ENCODE results near the gene DNASE1L3.
"Not testable (repeated sequence)": the region's sequence is repeated elsewhere in the genome, so short reads cannot be mapped to it uniquely, and the experiment has no call there.

The DNASE1L3 gene

DNA sequence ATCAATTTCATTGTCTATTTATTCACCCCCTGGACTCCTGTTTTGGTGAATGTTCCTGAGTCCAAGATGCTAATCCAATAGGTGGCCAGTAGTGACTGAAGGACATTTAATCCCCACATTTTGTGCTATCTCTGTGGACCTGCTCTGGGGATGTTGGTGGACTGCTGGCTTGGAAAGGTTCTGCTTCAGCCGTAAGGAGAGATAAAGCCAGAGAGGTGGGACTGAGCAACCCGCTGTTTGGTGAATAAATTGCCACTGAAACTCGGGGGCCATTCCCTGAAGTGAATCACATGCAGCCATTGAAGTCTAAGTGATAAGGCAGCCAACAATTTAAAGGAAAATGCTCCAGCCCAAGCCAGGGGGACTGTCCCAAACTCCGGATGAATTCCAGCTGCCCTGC, 25.2 kb upstream of the DNASE1L3 start:
- no peak for DNase-seq

DNA sequence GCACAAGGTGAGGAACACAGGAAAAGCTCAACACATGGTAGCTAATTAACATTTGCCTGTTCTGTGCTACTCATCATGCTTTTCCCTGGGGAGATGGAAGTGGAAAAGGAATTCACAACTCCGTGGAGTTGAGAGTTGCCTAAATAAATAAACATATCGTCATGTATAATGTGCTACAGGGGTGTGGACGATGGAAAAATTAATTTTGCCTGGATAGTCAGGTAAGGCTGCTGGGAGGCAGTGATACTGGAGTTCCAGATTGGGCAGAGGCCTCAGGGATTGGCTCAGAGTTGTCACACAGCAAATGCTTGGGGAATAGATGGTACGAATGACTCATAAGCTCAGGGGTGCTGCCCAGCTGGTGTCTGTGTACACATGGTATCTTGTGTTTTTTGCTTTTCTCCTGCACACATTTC, 23.8 kb upstream of the DNASE1L3 start:
- no peak for DNase-seq

DNA sequence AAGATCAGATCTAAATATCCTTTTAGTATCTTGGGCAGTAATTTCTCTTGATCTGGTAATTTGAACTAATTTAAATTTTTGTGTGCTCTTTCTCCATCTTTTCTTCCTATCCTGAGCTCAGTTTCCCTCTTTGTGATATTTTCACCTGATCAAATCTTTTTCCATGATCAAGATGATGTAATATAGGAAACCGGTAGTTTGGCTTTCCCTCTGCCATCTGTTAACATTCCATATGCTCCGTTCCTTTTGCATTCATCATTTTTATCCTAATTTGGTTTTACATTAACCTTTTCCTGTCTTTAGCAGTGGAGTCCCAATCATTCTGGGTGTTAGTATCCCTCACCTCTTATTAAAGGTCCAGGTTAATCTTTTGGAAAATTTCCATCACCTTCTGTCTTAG, 20.9 kb upstream of the DNASE1L3 start:
- DNase-seq: no peak

DNA sequence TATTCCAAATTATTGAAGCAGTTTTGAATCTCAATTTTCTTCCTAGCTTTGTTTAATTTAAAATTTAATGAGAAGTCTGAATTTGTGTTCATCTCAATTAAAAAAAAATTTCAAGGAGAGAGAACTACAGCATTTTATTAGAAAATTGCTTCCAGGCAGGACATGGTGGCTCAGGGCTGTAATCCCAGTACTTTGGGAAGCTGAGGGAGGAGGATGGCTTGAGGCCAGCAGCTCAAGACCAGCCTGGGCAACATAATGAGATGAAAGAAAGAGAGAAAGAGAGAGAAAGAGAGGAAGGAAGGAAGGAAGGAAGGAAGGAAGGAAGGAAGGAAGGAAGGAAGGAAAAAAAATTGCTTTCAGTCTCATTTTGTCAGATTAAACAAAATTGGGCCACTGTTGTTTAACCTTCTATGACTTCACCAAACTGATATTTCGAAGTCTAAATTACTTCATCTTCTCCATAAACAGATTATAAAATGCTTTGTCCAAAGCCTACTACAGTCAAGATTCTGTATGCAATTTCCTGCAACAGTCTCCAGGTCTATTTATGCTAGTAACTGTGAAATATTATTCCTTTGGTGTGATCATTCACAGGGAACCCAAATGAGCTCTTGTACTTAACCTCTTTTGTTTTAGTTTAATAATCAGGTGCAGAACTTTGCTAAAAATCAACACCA, 20.2 kb upstream of the DNASE1L3 start:
- DNase-seq: no peak

DNA sequence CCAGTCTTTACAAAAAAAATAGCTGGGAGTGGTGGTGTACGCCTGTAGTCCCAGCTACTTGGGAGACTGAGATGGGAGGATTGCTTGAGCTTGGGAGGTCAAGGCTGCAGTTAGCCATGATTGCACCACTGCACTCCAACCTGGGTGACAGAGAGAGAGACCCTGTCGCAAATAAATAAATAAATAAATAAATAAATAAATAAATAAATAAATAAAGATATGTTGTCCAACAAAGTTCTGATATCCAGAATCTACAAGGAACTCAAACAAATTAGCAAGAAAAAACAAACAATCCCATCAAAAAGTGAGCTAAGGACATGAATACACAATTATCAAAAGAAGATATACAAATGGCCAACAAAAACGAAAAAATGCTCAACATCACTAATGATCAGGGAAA, 17.2 kb upstream of the DNASE1L3 start:
- DNase-seq: not testable (repeated sequence)

DNA sequence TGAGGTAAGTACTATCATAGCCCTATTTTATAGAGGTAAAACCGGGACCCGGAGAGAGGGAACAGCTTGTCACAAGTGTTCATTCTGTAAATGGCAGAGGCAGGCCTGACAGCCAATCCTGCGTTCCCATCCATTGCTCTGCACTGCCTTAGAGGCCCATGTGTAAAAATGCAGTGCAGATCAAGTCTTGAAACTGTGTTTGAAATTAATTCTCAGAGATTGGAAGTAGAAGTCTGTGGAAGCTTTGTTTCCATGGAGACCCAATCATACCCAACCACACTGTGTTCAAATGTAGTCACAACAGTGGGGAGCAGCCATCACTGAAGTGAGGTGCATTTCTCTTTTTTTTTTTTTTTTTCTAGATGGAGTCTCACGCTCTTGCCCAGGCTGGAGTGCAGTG, 13.1 kb upstream of the DNASE1L3 start:
- DNase-seq: no peak

DNA sequence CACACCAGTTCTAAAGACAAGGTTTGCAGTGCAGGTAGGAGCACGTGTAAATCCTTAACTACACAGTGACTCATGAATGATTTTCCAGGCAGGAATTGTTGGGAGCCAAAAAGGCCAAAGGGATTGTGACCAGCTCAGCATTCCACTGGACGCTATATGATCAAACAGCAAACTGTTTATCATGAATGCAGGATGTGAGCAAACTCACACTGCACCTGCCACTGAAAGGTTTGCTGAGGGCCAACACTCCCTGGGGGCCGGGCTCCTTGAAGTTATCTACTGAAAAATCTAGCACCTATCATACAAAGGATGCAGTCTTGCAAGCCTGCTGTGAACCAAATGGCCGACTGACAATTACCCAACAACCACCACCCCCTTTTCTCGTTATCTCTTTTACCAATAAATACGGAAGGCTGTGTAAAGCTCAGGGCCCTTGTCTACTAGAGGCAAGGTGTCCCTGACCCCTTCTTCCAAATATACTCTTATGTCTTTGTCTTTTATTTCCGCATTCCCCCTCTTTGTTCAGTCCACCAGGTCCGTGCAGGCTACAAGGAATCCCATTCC, 11.5 kb upstream of the DNASE1L3 start:
- DNase-seq: no peak

DNA sequence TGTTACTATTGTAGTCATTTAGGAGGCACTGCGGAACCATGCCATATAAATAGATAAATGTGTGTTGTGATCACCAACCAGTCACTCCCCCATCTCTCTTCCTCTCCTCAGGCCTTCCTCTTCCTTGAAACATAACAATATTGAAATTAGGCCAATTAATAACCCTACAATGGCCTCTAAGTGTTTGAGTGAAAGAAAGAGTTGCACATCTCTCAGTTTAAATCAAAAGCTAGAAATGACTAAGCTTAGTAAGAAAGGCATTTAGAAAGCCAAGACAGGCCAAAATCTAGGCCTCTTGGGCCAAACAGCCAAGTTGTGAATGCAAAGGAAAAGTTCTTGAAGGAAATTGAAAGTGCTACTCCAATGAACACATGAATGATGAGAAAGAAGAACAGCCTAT, 8.1 kb upstream of the DNASE1L3 start:
- no peak for DNase-seq

DNA sequence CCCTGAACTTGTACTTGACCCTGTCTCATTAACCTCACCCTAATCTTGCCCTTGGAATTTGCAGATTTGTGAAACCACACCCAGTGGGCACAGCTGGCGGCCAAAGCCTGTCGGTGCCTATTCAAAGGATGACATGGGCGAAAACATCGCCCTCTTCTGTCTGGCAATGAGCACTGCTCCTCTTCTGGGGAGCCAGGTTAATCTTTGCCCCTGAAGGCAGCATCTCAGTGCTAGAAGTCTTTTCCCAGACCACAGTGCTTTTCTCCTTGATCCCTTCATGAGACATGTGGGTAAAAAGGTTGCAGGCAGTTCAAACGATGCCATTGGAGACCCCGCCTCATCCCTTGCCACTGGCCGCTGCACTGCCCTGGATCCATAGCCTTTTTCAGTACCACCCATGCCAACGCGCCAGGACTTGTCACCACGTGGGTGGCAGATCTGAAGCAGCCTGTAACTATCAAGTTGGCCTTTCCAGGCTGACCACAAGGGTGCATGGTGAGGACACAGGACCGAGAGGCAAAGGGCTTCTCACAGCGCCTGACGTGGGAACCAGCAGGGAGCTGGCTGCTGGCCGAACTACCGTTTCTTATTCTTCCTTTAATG, 6.5 kb upstream of the DNASE1L3 start:
- peak; percentile 71 for DNase-seq

DNA sequence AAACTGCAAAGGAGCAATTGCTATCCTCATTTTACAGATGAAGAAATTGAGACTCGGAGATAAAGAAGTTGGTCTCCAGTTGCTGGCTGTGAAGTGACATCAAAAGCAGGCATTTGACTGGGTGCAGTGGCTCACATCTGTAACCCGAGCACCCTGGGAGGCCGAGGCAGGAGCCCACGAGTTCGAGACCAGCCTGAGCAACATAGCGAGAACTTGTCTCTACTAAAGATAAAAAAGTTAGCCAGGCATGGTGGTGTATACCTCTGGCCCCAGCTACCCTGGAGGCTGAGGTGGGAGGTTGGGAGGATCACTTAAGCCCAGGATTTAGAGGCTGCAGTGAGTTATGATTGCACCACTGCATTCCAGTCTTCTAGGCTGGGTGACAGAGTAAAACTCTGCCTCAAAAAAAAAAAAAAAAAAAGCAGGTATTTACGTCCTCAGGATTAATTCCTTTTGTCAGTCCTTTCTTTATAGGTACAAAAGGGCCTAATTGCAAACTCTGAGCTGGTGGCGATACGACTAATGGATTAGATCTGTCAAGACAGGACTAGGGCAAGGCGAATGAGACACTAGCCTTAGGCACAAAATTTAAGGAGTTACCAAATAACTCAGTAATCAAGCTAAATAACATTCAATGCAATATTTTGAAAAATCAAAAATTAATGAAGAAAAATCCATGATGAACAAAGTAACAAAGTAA, 5.9 kb upstream of the DNASE1L3 start:
- no peak for DNase-seq

DNA sequence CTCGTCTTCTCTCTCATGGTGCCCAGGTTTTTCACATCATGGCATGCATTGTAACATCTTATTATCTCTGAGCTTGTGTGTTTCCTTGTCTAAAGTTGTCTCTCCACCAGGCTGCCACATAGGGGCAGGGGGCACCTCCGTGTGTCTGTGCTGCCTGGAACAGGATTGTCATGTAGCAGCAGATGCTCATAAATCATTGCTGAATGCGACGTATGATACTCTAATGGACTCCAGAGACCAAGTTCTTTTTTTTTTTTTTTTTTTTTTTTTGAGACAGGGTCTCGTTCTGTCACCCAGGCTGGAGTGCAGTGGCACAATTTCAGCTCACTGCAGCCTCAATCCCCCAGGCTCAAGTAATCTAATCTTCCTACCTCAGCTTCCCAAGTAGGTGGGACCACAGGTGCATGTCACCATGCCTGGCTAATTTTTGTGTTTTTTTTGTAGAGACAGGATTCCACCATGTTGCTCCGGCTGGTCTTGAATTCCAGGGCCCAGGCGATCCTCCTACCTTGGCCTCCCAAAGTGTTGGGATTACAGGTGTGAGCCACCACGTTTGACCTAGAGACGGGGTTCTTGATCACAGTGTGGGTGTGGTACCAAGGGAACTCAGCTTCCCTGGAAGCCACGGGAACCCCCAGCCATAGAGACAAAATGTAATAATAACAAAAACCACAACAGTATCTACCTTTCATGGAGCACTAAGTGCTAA, 4.7 kb upstream of the DNASE1L3 start:
- DNase-seq: no peak

DNA sequence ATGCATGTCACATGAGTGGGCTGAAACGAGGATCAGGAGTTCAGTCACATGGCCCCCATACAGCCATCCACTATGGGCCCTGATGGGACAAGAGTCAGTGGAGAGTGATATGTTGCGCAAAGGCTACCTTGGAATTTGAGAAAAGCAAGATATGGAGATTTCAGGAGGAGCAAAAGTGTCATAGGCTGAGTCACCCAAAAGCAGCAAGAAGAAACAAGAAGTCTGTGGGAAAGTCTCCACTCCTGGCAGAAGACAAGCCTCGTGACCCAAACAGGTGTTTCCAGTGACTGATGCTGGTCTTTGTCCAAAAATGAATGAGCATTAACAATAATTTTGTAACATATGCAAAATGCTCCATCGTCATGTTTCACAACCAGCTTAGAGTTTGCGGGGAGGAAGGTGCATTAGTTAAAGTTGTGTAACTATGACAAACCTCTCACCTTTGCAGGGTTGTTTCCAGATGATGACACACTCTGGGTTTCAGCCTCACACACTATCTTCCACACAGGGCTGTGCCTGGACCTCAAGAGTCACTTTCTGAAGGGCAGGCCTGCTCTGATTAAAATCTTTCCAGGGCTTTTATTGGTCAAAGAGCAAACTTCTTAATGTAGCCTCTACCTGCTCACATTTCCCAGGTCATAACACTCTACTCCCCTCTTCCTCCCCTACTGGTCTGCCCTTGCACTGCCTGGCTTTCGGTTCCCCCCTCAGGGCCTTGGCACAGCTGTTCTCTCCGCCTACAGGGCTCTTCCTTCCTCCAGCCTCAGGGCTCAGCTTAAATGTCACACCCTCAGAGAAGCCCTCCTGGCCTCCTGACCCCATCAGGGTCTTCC, 3.9 kb upstream of the DNASE1L3 start:
- DNase-seq: peak; percentile 10

DNA sequence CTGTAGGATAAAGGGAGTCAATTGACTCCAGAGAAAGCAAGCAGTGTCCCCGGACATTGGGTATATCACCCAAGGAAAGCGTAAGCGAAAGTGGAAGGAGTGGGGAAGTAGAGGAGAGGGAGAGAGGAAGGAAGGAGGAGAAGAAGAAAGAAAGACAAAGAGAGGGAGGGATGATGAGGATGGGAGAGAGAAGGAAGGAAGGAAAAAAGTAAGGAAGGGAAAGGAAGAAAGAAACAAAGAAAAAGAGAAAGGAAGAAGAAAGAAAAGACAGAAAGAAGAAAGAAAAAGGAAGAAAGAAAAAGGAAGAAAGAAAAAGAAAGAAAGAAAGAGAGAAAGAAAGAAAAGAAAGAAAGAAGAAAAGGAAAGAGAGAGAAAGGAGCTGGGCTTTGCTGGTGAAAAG, 839 bp downstream of the DNASE1L3 start:
- no peak for DNase-seq

DNA sequence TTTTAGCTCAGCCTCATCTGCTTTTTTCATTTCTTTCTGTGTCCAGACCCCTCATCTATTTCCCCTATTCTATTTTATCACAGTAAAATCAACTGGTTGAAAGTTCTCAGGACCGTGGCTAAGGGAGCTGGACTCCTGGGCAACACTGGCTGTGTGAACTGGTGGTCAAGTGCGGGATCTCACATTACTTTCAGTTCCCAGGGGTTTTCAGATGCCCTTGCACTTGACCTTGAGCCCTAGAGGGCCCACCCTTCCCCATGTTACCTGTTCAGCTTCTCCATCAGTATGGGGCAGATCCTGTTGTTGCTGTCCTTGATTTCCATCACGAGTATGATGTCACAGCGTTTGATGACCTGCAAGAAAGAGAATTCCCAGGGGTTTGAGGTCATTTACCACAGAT, 2.8 kb downstream of the DNASE1L3 start:
- DNase-seq: no peak

DNA sequence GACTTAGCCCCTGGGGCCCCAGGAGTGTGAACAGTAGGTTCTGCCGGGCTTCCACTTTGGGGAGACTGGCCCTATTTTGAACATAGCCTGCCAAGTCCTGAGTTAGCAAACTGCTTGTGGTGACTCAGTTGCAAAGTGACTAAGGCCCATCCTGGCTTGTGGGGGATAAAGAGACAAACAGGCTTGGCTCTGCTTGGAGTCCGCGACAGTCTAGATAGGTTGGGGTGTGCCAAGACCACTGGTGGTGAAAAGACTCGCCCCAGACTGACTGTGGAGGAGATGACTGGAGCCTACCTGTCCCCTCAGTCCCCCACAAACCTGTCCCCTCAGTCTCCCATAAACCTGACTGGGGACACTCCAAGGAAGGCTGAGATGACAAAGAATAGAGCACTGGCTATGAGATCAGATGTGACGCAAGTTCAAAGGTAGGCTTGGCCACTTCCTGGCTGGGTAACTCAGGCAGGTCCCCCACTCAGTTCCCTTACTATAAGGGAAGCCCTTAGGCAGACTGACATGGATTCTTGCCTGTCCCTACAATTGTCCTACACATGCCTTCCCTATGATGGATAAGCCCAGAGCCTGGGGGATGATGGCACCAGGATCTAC, 4.3 kb downstream of the DNASE1L3 start:
- no peak for DNase-seq

DNA sequence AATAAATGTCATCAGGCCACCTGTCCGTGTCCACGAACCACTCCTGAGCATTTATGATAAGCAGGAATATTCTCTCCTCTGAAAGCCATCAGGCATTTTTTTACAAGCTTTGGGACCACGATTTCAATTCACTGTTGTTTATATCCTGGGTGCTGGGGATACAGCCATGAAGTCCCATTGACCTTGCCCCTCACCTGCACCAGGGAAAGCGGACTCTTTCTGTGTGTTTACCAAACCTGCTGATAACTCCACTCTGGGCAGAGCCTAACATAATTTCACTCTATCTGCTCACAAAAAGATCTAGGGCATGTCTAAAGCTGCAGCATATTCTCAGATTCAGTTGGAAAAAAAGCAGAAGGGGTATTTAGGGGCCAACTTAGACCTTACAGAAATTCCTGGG, 4.8 kb downstream of the DNASE1L3 start:
- DNase-seq: no peak

DNA sequence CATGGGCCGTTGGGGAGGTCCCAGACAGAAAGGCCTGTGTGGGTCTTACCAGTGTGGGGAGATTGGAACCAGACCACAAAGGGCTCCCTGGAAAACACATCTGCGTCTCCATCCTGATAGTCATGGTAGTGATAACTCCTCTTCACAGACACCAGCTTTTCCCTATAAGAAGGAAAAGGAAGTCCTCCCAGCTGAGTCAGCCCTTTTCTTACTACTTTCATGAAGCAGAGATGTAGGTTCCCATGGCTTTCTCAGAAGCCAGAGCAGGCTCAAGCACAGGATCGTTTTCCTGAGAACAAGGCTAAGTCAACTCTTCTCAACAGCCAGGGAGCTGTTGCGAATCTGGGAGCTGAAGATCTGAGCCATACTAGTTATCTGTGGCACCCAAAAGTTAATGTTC, 6.1 kb downstream of the DNASE1L3 start:
- DNase-seq: no peak

DNA sequence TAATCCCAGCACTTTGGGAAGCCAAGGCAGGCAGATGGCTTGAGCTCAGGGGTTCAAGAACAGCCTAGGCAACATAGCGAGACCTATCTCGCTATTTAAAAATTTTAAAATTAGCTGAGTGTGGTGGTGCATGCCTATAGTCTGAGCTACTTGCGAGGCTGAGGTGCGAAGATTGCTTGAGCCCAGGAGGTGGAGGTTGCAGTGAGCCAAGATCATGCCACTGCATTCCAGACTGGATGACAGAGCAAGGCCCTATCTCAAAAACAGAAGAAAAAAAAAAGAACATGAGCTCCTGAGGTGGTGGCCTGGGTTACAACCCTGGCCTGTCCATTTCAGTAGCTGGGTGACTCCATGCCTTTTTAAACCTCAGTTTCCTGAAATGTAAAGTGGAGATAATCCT, 7.2 kb downstream of the DNASE1L3 start:
- no peak for DNase-seq

DNA sequence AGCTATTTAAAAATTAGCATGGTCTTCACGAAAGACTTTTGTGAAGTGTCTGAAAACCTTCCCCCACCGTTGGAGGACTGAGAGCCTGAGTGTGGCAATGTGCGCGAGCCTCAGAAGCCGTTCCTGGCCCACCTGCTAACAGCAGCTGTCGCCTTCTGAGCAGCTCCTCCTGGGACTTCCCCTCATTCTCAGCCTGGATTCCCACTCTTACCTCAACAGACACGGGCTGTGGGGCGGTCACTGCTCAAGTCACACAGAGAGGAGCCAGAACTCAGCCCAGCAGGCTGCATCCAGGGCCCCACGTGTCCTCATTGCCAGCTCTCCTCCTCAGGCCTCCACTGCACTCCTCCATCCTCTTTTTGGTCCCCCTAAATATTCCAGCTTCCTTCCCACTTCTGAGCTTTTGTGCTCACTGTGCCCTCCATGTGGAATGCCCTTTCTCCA, 7.8 kb downstream of the DNASE1L3 start:
- no peak for DNase-seq

DNA sequence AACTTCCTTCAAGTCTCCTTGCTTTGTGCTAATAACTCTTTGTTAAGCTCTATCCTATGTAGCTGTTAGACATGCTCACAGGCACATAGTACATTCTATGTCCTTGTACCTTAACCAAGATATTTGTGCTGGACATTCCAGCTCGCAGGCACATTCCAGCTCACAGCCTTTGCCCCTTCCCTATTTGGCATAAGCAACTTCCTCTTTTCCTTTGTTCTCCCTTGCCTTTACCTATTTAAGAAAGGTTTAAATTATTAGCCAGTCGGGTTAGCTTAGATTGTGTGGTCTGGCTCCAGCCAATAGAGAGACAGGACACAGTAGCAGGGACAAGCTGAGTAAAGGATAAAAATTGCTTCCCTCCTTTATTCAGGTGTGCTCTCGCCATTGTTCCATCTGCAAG, 9.3 kb downstream of the DNASE1L3 start:
- not testable (repeated sequence) for DNase-seq

DNA sequence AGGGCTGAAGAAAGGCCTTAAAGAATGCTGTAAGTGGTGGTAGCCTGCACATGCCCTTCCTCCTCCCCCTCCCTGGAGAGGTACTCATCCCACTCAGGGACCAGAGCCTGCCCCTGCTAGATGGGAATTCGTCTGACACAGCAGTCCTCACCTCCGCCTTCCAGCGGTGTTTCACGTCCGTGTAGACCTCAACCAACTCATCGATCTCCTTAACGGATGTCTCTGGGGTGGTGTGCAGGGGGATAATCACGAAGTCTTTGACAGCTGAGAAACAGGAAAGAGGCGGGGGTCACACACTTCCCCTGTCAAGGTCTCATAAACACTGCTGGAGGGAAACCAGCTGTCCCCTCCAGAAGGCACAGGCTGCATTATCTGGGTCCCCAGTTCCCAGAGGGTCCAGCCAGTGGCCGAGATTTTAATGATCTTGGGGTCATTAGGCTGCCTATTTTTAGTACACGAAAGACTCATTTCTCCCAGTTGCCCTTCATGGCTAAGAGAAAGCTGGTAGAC, 9.9 kb downstream of the DNASE1L3 start:
- no peak for DNase-seq
